ENCODE results near the gene MICAL3. TPM values are rescaled to one million over a fixed set of nuclear protein-coding genes. Genes with fewer than 3 reads are reported as not detected.

Gene MICAL3
- polyA plus RNA-seq, 1 donor, result 54.3 TPM

DNA sequence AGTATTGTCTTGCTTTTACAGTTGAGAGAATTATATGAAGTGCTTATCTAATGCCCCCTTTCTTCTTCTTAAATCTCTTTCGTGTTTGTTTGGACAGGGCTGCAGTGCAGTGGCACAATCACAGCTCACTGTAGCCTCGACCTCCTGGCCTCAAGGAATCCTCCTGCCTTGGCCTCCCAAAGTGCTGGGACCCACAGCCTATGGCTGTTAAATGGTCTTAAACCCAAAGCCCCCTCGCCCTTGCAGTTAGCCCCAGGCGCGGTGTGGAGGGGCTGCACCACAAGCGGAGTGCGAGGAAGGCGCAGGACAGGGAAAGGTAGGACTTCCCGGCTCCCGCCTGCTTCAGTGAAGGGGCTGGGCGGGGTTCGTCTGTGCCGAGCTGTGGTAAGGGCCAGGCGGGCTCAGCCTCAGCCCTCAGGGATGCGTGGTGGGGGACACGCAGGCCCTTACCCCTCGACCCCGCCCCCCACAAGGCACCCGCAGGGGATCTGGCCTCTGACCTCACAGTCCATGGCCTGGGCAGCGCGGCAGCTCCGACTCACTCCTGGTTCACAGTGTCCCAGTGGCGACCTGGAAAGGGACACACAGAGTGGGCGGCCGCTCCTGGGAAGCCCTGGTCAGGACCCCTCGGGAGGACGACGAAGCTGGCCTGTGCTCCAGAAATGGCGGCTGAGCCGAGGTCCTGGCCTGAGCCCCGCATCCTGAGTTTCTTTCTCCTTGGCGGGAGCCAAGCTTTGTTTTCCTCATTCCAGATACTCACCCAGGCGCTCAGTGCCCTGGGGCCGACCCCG, 274.6 kb downstream of the MICAL3 start:
- no peak for DNase-seq

GRCh38 chr22:17748555-17749353, 275.6 kb downstream of the MICAL3 start:
- DNase-seq, result no peak

DNA sequence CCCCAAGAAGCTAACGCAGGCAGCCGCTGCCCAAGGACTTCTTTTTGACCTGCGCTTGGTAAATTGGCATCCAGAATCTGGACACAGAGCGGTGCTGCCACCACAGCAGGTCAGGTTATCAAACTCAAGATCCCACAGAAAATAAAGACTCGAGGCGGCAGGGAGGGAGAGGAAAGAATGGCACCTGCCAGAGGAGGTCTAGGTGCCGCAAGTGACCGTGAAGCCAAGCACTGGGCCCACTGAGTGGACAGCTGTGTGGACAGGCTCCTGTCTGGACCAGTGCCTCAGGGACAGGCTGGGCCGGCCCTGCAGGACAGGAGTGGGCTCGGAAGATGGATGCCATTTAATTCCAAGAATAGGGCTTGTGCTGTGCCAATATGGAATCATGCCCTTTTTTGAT, 277.4 kb downstream of the MICAL3 start:
- DNase-seq, result no peak

- no peak for DNase-seq
These were observed 279.9 kb downstream of the MICAL3 start for GRCh38 chr22:17744430-17744829.

- DNase-seq, result no peak
These were observed 280.5 kb downstream of the MICAL3 start for GRCh38 chr22:17743661-17744411.

- peak; percentile 49 for DNase-seq
These were observed 281.8 kb downstream of the MICAL3 start for GRCh38 chr22:17742527-17742902.

DNA sequence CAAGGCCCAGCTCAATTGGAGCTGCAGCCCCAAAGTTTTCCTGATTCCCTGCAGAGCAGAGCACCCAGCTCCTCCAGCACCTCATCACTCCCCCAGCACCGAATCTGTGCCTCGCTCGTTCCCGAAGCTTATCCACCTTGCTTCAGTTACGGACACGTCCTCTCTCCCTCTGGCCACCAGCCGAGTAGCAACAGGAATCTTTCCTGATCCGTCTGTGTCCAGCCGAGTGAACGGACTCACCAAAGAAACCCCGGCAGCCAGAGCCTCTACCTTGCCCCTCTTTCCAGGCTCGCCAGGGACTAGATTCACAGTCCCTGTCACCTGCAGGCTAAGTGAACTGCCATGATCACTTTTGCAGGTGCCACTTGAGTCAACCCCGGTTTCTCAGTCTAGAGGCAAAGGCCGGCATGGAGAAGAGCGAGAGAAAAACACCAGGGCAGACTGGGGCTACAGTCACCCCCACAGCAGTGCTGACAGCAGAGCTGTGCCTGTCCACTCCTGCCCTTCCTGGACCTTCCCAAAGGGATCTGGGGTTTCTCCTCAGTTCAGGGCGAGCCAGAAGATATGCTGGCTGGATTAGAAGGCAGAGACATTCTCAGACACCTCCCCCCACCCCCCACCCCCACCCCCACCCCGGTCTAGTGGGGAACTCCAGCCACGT, 282.4 kb downstream of the MICAL3 start:
- DNase-seq, result no peak

- DNase-seq, result no peak
These were observed 285.0 kb downstream of the MICAL3 start for GRCh38 chr22:17739196-17739975.

- no peak for DNase-seq
These were observed 285.8 kb downstream of the MICAL3 start for GRCh38 chr22:17738386-17739128.

Other genes with a start within 250 kb of the MICAL3 start
- 18.0 TPM for gene PEX26, start 53.4 kb upstream of the MICAL3 start, polyA plus RNA-seq (ENCODE audit: insufficient read length)
- gene TUBA8, start 86.2 kb upstream of the MICAL3 start, polyA plus RNA-seq (ENCODE audit: insufficient read length), result 21.0 TPM
- 10.6 TPM for gene USP18, start 125.6 kb upstream of the MICAL3 start, polyA plus RNA-seq (ENCODE audit: insufficient read length)